HG02870 (cell line): ENCODE measurements around the gene PLA2G6.

ENCODE experiments used
- ATAC-seq: cut with Tn5 transposase; IDR thresholded peaks from one replicate; pipeline ENCODE4 v1.9.1; 2021; ENCODE audit warnings: mild to moderate bottlenecking, moderate library complexity; ENCODE audit not compliant: unreplicated experiment

Gene PLA2G6

GRCh38 chr22:38115423-38116205 is 66.0 kb downstream of the PLA2G6 start:
- ATAC-seq, result no peak

DNA sequence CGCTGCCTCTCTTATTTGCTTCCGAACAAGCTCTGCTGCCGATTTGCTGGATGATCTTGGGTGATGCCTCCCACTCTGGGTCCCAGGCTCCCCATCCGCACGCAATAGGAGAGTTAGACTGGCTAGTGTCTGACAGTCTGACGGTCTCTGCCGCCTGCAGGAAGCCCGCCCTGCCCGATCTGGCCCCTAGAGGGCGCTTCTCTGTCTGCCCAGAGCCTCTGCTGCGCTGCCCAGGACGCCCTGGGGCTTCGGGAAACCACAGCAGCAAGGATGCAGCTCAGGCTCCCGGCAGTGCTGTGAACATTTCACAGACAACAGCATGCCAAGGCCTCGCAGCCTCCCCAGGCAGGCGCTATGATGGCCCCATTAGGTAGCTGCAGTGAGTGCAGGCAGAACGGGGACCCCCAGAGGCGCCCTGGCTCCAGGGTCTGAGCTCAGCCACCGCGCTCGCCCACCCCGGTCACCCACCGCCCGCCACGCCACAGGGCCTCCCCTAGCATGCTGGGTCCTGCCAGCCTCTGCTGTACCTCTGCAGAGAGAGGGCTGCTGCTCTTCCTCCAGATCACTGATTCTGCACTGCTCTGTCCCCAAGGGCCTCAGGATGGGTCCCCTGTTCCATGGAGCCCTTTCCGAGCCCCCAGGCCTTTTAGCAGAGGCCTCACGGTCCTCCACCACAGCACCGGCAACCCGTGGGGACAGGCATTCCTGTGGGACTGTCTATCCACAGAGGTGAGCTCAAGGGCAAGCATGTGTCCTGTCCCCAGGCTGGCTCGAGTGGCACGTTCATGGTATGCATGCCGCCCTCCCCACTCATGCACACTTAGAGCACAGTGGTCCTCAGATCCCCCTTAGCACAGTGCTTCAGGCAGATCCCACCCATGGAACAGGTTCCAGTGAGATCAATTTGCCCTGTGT is 66.9 kb downstream of the PLA2G6 start:
- no peak for ATAC-seq

DNA sequence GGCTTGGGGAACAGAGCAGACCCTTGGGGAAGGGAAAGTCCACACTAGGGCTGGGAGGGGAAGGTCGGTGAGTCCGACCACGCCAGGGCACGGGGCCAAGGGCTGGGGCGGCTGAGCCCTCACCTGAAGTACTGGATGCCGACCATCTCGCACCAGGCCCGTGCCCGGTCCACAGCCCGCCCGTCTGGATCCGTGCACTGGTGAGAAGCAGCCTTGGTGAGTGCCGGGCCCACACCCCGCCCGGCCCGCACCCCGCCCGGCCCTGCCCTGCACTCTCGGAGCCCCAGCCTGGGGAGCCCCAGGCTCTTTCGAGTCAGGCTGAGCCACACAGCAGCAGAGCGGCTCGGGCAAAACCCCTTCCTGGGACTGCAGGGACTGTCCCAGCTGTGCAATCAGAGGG is 69.2 kb downstream of the PLA2G6 start:
- no peak for ATAC-seq

- ATAC-seq, result no peak
These were observed 69.7 kb downstream of the PLA2G6 start for GRCh38 chr22:38111925-38112355.

GRCh38 chr22:38110863-38111852 is 70.5 kb downstream of the PLA2G6 start:
- ATAC-seq, result no peak

DNA sequence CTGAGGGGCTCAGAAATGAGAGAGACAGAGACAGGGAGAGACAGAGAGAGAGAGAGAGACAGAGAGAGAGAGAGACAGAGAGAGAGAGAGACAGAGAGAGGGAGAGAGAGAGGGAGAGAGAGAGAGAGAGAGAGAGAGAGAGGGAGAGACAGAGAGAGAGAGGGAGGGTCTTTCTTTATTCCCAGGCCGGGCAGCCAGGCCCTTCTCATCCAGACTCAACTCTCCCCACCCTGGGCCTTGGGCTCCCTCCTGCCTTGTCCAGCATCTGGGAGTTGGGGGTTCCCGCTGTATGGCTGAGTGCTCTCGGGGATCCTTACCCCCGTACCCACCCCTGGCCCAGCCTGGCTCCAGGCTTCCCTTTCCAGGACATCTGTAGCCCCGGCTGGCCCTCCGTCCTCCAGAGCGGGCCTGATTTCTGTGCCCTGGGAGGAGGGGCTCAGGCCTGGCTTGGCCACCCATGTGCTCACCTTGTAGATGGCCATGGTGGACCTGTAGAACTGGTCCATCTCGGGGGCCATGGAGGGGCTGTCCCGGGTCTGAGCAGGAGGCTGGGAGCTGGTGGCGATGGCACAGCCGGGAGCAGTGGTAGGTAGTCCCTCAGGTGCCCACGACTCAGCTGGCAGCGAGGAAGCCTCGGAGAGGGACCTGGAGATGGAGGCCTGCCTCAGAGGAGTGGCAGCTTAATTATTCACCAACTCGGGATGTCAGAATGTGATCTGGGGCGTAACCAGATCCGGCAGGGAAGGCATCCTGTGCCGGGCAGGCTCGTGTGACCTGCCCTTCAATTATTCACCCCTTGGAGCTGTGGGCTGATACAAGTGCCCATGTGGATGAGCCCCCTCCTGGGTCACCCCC is 71.4 kb downstream of the PLA2G6 start, which contains the start of gene BAIAP2L2:
Gene BAIAP2L2 (minus strand): TSS at position 677 of the 855 bp plus-strand sequence. CDS start 159 bp downstream, at position 518.
- no peak for ATAC-seq

GRCh38 chr22:38109371-38110001 is 72.1 kb downstream of the PLA2G6 start:
- ATAC-seq, result no peak

- no peak for ATAC-seq
These were observed 72.9 kb downstream of the PLA2G6 start for GRCh38 chr22:38108561-38109319.

GRCh38 chr22:38107692-38108515 is 73.7 kb downstream of the PLA2G6 start:
- ATAC-seq, result no peak

GRCh38 chr22:38106814-38107578 is 74.6 kb downstream of the PLA2G6 start:
- no peak for ATAC-seq

GRCh38 chr22:38104084-38104483 is 77.5 kb downstream of the PLA2G6 start:
- no peak for ATAC-seq

DNA sequence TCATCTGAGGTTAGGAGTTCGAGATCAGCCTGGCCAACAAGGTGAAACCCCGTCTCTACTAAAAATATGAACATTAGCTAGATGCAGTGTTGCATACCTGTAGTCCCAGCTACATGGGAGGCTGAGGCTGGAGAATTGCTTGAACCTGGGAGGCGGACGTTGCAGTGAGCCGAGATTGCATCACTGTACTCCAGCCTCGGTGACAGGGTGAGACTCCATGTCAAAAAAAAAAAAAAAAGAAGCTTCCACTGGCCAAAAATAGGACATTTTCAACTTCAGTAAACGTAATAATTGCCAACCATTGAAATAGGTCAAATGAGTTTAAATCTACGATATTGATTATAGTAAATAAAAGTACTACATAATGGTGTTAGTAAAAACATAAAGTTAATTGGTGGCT is 78.0 kb downstream of the PLA2G6 start:
- no peak for ATAC-seq

DNA sequence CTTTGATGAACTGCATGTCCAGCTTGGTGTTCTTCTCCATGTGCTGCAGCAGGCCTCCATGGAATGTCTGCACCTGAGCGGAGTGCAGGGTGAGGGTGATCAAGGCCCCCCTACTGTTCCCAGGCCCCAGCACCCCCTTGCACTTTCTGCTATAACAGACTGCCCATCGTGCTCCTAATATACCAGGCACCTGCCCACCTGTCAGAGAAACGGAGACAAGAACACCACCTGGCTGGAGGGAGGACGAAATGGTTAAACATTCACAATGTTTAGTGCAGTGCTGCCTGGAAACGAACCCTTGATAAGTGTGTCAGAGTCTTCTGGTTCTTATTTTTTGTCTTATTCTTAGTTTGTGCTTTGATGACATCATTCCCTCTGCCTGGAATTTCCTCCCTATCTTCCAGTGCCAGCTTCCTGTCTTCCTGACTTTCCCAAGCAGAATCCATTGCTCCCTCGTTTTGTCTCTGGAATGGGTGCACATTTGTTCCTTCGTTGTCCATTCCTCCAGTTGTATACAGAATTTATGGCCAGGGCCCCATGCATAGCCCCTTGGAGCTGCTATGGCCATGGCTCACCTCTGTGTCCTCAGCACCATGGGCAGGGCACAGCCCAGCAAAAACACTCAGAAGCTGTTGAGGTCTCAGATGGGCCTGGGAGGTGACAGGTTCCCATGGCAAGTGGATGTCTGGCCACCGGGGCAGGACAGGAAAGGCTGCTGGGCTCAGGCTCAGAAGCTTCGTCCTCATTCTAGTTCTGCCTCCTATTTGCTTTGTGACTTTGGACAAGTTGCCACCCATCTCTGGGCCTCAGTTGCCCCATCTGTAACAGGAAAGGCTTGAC is 83.0 kb downstream of the PLA2G6 start:
- no peak for ATAC-seq

DNA sequence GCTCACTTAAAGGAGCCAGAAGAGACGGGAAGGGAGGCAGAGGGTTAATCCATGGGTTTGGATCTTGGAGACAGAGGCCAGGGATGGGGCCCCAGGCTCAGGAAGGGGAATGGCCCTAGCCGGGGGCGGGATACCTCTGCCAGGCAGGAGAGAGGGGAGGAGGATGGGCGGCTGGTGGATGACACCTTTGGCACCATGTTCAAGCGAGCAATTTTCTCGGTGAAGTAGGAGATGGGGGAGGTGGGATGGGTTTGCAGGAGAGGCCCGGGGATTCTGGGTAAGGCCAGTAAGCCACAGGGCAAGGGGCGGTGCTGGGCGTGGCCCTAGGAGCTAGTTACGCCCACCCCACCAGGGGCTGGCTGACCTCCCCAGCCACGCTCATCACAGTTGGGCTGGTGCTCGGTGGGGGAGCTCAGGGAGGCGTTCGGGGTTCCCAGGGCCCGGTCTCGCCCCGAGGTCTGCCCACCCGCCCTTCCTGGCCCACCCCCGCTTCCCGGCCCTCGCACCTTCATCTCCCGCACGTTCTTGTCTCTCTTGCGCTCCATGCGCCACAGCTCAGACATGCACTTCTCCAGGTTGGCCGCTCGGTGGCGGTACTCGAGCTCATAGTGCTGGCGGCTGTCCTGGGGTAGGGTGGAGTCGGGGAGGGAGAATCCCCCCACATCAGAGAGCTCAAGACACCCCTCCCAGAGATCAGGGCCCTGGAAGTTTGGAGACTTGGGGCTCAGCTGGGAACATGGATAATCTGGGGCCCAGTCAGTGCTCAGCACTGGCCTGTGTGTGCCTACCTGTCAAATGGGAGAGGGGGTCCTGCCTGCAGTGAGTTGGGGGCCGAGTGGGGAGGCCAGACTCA is 83.8 kb downstream of the PLA2G6 start:
- ATAC-seq, result no peak

DNA sequence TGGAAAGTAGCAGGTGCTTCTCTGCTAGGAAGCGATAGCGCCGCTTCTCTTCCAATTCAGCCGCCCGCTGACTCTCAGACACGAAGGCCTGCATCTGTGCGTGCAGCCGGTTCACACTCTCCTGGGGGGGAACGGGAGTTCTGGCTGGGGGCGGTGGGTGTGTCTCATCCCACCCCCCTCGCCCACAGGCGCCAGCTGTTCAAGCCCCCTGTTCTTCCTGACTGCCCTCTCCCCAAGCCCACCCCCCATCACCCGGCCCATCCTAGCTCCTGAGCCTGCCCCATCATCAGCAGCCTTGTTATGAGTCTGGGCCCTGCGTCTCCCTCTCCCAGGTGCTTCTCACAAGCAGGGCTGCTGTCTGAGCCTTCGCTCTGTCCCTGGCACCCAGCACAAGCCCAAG is 84.6 kb downstream of the PLA2G6 start:
- ATAC-seq, result no peak
